ENCODE results near the gene INCA1. TPM values are rescaled to one million over a fixed set of nuclear protein-coding genes. Genes with fewer than 3 reads are reported as not detected.

INCA1 gene
- total and polyA plus RNA-seq, 2 of the 13 experiments (the other 11 are each of a cell fraction or from before 2014, with no cell fraction given) = 0.93 to 2.6 TPM

DNA sequence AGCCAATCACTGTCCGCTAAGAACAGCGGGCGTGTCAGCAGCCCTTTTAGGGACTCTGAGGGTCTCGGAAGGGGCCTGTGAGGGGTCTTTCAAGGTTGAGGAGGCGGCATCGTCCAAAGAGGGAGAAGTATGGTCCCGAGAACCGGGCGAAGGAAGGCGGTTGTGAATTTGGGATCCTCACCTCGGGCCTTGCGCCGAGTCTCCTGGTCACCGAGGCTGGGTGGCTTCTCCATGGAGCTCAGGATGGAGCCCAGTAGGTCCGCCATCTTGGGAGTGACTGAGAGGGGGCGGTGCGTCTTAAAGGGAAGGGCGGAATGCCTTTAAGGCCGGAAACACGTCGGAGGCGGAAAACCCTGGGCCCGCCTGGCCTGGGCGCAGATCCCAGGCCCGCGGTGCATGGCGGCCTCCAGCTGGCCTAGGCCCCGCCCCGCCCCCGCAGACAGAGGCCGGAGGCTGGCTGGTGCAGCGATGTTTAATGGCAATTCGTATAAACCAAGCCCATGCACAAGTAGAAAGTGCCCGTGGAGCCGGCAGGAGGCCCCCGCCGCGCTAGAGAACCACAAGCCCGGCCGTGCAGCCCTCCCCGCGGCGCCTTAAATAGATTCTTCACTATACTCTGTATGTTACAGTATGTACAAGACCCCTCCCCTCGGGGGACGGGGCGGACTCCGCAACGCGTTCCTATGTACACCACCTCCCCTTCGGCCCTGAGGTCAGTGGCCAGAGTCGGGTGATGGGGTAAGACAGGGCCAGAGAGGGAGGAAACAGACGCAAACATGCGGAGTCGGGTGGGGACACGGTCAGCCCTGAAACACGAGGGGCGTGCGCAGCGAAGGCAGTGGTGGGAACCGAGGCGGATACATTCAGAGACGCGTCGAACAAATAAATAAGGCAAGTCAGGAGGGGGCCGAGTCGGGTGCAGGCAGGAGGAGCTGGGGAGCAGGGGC lies 29.5 kb downstream of the INCA1 start, which contains the start of gene SPAG7 (continued):
- TF ChIP-seq, protein P1, sequence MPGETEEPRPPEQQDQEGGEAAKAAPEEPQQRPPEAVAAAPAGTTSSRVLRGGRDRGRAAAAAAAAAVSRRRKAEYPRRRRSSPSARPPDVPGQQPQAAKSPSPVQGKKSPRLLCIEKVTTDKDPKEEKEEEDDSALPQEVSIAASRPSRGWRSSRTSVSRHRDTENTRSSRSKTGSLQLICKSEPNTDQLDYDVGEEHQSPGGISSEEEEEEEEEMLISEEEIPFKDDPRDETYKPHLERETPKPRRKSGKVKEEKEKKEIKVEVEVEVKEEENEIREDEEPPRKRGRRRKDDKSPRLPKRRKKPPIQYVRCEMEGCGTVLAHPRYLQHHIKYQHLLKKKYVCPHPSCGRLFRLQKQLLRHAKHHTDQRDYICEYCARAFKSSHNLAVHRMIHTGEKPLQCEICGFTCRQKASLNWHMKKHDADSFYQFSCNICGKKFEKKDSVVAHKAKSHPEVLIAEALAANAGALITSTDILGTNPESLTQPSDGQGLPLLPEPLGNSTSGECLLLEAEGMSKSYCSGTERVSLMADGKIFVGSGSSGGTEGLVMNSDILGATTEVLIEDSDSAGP (CRISPR knock-in tag; IDR thresholded peaks at IDR 0.05; ENCODE audit: borderline replicate concordance) = peak; percentile 58
- TF ChIP-seq ZNF850 (CRISPR knock-in tag; conservative IDR thresholded peaks at IDR 0.05) (no peak), HNRNPK (IDR thresholded peaks at IDR 0.05; ENCODE audit: low read depth, low read length, poor library complexity, severe bottlenecking) (peak; percentile 33), ZNF121 (CRISPR knock-in tag; IDR thresholded peaks at IDR 0.05) (peak; percentile 45; the same call in 1 of the 2 replicates), CREB1 (IDR thresholded peaks at IDR 0.05) (no peak), CREB1 (CRISPR knock-in tag; IDR thresholded peaks at IDR 0.05) (peak; percentile 66), CHD4 (IDR thresholded peaks at IDR 0.05; ENCODE audit: borderline replicate concordance, low read length) (no peak), GABPA (IDR thresholded peaks at IDR 0.05; ENCODE audit: low read depth, low read length) (peak; percentile 57), GABPA (CRISPR knock-in tag; IDR thresholded peaks at IDR 0.05; ENCODE audit: low read depth) (peak; percentile 66; the same call in 1 of the 2 replicates), SAP130 (CRISPR knock-in tag; IDR thresholded peaks at IDR 0.05; ENCODE audit: low read depth) (peak; percentile 86), DNMT3B (CRISPR knock-in tag; conservative IDR thresholded peaks at IDR 0.05) (no peak), IRX3 (CRISPR knock-in tag; IDR thresholded peaks at IDR 0.05; ENCODE audit: borderline replicate concordance, low read depth) (no peak), ZNF451 (CRISPR knock-in tag; IDR thresholded peaks at IDR 0.05) (no peak; the same call in 1 of the 2 replicates), NFKBIZ (CRISPR knock-in tag; IDR thresholded peaks at IDR 0.05) (no peak), ZZZ3 (CRISPR knock-in tag; IDR thresholded peaks at IDR 0.05; ENCODE audit: borderline replicate concordance) (peak; percentile 60; the same call in 1 of the 2 replicates), HNRNPL (IDR thresholded peaks at IDR 0.05; ENCODE audit: low read depth, low read length) (peak; percentile 63; the same call in 1 of the 2 replicates)
- TF ChIP-seq, protein P2, sequence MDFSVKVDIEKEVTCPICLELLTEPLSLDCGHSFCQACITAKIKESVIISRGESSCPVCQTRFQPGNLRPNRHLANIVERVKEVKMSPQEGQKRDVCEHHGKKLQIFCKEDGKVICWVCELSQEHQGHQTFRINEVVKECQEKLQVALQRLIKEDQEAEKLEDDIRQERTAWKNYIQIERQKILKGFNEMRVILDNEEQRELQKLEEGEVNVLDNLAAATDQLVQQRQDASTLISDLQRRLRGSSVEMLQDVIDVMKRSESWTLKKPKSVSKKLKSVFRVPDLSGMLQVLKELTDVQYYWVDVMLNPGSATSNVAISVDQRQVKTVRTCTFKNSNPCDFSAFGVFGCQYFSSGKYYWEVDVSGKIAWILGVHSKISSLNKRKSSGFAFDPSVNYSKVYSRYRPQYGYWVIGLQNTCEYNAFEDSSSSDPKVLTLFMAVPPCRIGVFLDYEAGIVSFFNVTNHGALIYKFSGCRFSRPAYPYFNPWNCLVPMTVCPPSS (IDR thresholded peaks at IDR 0.05) = no peak
- TF ChIP-seq, protein P3, sequence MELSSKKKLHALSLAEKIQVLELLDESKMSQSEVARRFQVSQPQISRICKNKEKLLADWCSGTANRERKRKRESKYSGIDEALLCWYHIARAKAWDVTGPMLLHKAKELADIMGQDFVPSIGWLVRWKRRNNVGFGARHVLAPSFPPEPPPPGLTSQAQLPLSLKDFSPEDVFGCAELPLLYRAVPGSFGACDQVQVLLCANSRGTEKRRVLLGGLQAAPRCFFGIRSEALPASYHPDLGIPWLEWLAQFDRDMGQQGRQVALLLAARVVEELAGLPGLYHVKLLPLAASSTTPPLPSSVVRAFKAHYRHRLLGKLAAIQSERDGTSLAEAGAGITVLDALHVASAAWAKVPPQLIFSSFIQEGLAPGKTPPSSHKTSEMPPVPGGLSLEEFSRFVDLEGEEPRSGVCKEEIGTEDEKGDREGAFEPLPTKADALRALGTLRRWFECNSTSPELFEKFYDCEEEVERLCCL (CRISPR knock-in tag; IDR thresholded peaks at IDR 0.05; ENCODE audit: borderline replicate concordance) = 0 out of 2 replicates have a peak, but pooled peaks have one; percentile 41
- TF ChIP-seq, protein P4, sequence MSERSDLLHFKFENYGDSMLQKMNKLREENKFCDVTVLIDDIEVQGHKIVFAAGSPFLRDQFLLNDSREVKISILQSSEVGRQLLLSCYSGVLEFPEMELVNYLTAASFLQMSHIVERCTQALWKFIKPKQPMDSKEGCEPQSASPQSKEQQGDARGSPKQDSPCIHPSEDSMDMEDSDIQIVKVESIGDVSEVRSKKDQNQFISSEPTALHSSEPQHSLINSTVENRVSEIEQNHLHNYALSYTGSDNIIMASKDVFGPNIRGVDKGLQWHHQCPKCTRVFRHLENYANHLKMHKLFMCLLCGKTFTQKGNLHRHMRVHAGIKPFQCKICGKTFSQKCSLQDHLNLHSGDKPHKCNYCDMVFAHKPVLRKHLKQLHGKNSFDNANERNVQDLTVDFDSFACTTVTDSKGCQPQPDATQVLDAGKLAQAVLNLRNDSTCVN (CRISPR knock-in tag; IDR thresholded peaks at IDR 0.05; ENCODE audit: borderline replicate concordance) = 0 out of 2 replicates have a peak, but pooled peaks have one; percentile 17
- TF ChIP-seq, protein P5, sequence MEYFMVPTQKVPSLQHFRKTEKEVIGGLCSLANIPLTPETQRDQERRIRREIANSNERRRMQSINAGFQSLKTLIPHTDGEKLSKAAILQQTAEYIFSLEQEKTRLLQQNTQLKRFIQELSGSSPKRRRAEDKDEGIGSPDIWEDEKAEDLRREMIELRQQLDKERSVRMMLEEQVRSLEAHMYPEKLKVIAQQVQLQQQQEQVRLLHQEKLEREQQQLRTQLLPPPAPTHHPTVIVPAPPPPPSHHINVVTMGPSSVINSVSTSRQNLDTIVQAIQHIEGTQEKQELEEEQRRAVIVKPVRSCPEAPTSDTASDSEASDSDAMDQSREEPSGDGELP (IDR thresholded peaks at IDR 0.05; ENCODE audit: borderline replicate concordance, low read depth) = peak; percentile 97

All from HepG2 (cell line).